Stomach smooth muscle (tissue), 2 donors: ENCODE measurements around the gene FCHO2.

Experiments used
- H3K27ac ChIP-seq: one replicate; pipeline ENCODE4 v1.7.0; 2013; ENCODE audit warnings: mild to moderate bottlenecking, low read length, inconsistent platforms
- H3K27me3 ChIP-seq, 2 donors: one replicate each; pipeline ENCODE4 v1.7.0; 2013; ENCODE audit warnings: low read length in 2 of 2; ENCODE audit not compliant: insufficient read depth in 2 of 2, control insufficient read depth in 1 of 2
- H3K36me3 ChIP-seq, 2 donors: one replicate each; pipeline ENCODE4 v1.7.0; 2013; ENCODE audit warnings: low read length in 2 of 2; ENCODE audit not compliant: control insufficient read depth in 2 of 2, insufficient read depth in 2 of 2
- H3K4me1 ChIP-seq: one replicate; pipeline ENCODE4 v1.7.0; 2013; ENCODE audit warnings: low read length; ENCODE audit not compliant: control insufficient read depth, insufficient read depth
- H3K4me3 ChIP-seq, 2 donors: one replicate each; pipeline ENCODE4 v1.7.0; 2013; ENCODE audit warnings: low read length in 2 of 2
- H3K9ac ChIP-seq, 2 donors: one replicate each; pipeline ENCODE4 v1.7.0; 2013; ENCODE audit warnings: low read length in 2 of 2, mild to moderate bottlenecking in 1 of 2
- H3K9me3 ChIP-seq, 2 donors: one replicate each; pipeline ENCODE4 v1.7.0; 2013; ENCODE audit warnings: low read length in 2 of 2; ENCODE audit not compliant: control insufficient read depth in 2 of 2
- donor health status: healthy.
- donor health status: Pancreatic carcinoma.

FCHO2 gene

DNA sequence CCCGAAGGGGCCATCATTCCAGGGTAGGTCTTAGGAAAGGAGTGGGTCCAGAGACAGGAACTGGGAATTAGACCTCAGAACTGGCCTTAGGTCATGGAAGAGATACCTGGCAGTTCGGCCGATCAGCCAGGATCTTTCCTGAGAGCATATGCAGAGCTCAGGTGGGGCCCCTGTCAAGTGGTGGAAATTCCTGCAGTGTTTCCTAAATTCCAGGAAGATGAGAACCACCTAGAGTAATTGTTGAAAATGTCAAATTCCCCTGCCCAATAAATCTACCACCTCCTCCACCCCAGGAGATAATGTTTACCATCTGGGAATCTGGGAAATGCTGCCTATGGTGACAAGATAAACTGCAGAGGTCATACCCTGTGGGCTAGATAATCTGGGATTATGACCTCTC, 179.2 kb downstream of the FCHO2 start:
- H3K27ac ChIP-seq, result no peak overlapping the region
- no peaks in the 10 kb centered on the region for H3K36me3 ChIP-seq
- H3K9ac ChIP-seq, result no peak overlapping the region
- no peaks in the 10 kb centered on the region for H3K9me3 ChIP-seq
- no peaks in the 10 kb centered on the region for H3K4me1 ChIP-seq
- peaks cover 0 to 13% of the 10 kb centered on the region in 2 donors for H3K27me3 ChIP-seq
- no peak overlapping the region for H3K4me3 ChIP-seq

DNA sequence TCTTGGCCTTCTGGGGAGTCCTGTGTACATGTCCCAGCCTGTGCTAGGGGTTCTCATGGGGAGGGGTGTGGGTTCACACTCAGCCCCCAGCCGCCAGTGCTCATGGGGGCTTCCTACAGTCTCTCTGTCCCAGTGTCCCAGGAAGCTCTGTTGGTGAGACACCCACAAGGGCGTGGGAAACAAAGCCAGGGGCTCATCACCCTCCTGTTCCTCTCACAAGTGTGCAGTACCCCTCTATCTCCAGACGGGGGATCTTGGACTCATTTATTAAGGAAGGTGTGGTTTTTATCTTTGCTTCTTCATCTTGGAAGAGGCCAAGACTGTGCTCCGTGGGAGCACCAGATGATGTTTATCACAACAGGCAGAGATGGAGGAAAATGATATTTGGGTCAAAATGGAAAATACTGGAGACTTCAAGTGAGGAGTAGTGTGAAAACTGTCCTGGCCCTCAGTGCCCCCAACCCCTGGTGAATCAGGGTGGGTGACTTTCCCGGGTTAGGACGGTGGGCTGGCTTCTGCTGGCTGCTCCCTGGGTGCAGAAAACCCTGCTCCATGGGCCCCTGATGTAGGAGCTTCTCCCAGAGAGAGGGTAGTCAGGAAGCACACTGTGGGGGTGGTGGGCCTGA, 179.7 kb downstream of the FCHO2 start:
- no peak overlapping the region for H3K27ac ChIP-seq
- H3K27me3 ChIP-seq, result peaks cover 0 to 13% of the 10 kb centered on the region in 2 donors

DNA sequence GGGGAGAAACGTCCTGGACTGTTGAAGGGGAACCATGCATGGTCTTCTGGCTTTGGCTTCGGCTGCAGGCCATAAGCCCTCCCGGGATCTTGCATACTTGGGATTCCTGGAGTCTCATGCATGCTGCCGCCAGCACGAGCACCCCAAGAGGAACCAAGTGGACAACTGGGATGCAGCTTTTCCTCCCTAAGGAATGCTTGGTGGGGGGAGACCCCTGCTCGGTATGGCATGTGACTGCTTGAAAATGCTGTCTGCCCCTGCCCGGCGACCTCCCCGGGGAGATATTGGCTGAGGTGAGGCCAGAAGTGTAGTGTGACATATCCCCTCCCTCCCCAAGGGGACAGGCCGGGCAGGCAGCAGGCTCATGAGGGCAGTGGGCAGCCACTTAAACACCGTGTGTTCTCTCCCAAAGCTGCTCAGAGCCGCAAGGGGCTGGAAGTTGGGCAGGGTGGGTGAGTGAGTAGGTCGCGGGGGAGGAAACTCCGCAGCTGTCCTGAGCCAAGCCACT, 180.3 kb downstream of the FCHO2 start:
- Histone ChIP-seq H3K27me3 (peaks cover 0 to 13% of the 10 kb centered on the region in 2 donors), H3K9ac (no peak overlapping the region), H3K4me3 (no peak overlapping the region), H3K9me3 (no peaks in the 10 kb centered on the region), H3K4me1 (no peaks in the 10 kb centered on the region), H3K27ac (no peak overlapping the region), H3K36me3 (no peaks in the 10 kb centered on the region)

More for the DNA sequence above, 179.7 kb downstream of the FCHO2 start:
- Histone ChIP-seq H3K4me3 (no peak overlapping the region), H3K9ac (no peak overlapping the region), H3K36me3 (no peaks in the 10 kb centered on the region), H3K4me1 (no peaks in the 10 kb centered on the region), H3K9me3 (no peaks in the 10 kb centered on the region)

DNA sequence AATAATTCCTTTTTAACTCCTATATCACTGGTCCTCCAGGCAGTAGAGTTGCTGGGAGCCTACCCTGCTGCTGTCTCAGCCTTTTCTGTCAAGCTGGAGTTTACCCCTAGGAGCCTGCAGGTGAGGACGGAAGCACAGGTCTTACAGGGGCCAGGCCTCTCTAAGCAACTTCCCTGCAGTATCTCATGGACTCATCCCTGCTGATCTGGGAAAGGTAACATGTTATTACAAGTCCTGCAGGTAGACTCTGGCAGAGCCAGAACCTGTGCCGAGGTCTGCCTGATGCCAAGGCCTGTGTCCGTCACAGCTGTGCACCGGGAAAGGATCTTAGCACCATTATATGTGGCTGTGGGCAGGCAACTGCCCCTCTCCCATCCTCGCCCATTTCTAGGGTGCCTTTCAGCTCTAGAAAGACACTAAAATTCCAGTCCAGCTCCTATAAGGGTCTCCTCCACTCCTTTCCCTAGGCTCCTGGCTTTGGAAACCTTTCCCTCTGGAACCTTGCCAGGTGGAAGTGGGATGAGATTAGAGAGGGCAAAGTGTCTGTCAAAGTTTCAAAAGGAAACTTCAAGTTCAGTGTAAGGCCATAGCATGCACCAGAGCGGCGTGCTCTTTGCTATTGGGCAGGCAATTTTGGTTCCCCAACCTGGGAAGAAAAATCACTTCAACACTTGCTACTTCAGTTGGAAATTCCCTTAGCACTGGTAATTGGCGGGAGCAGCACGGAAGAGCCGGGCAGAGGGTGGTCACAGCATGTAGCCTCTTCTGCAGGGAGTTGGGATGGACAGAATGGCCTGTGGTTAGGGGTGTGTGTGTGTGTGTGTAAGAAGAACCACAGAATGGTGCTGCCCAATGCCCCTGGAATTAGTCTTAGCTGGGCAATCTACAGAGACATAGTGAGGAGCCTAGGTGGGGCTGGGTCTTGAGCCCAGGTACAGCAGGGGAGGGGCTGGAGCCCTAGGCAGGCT, 182.0 kb downstream of the FCHO2 start:
- H3K4me3 ChIP-seq, result no peak overlapping the region
- no peak overlapping the region for H3K27ac ChIP-seq
- no peaks in the 10 kb centered on the region for H3K9me3 ChIP-seq
- H3K9ac ChIP-seq, result no peak overlapping the region
- H3K4me1 ChIP-seq, result no peaks in the 10 kb centered on the region
- H3K36me3 ChIP-seq, result no peaks in the 10 kb centered on the region
- peaks cover 0 to 13% of the 10 kb centered on the region in 2 donors for H3K27me3 ChIP-seq

DNA sequence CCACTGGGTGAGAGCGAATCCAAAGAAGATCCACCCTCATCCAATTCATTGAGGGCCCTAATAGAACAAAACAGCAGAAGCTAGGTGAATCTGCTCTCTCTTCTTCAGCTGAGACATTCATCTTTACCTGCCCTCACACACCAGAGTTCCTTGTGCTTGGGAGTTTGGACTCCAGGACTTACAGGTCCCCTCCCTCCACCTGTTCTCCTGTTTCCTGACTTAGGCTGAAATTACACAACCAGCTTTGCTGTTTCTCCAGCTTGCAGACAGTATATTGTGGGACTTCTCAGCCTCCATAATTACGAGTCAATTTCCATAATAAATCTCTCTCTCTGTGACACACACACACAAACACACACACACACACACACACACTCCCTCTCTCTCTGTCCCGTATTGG, 183.6 kb downstream of the FCHO2 start:
- H3K9me3 ChIP-seq, result no peaks in the 10 kb centered on the region
- no peak overlapping the region for H3K4me3 ChIP-seq
- H3K36me3 ChIP-seq, result no peaks in the 10 kb centered on the region
- no peaks in the 10 kb centered on the region for H3K4me1 ChIP-seq
- H3K27ac ChIP-seq, result no peak overlapping the region
- peaks cover 0 to 13% of the 10 kb centered on the region in 2 donors for H3K27me3 ChIP-seq
- no peak overlapping the region for H3K9ac ChIP-seq
